TTC549 (cell line): ENCODE measurements around the gene CLSTN2.

ENCODE experiments used
- FAIRE-seq: peaks from 2 replicates; lab custom pipeline; 2012; peaks lifted over from hg19 to GRCh38; lab: Jason Lieb, UNC

The CLSTN2 gene

GRCh38 chr3:139944256-139944910 lies 9.4 kb downstream of the CLSTN2 start:
- no peak for FAIRE-seq

- FAIRE-seq: no peak
Measured at GRCh38 chr3:139945386-139945785, 10.4 kb downstream of the CLSTN2 start.

GRCh38 chr3:139945942-139946341 lies 11.0 kb downstream of the CLSTN2 start:
- FAIRE-seq: no peak

- no peak for FAIRE-seq
Measured at GRCh38 chr3:139948467-139948866, 13.5 kb downstream of the CLSTN2 start.

- FAIRE-seq: no peak
Measured at GRCh38 chr3:139948898-139949297, 13.9 kb downstream of the CLSTN2 start.

- FAIRE-seq: no peak
Measured at GRCh38 chr3:139953131-139953910, 18.3 kb downstream of the CLSTN2 start.

- no peak for FAIRE-seq
Measured at GRCh38 chr3:139954146-139954860, 19.3 kb downstream of the CLSTN2 start.

- no peak for FAIRE-seq
Measured at GRCh38 chr3:139957844-139958243, 22.9 kb downstream of the CLSTN2 start.

GRCh38 chr3:139969386-139969785 lies 34.4 kb downstream of the CLSTN2 start:
- FAIRE-seq: no peak

GRCh38 chr3:139970526-139970925 lies 35.5 kb downstream of the CLSTN2 start:
- FAIRE-seq: no peak

- FAIRE-seq: no peak
Measured at GRCh38 chr3:139974809-139975425, 39.9 kb downstream of the CLSTN2 start.

- no peak for FAIRE-seq
Measured at GRCh38 chr3:139975594-139976365, 40.8 kb downstream of the CLSTN2 start.

GRCh38 chr3:139978966-139979365 lies 44.0 kb downstream of the CLSTN2 start:
- FAIRE-seq: no peak

GRCh38 chr3:139979991-139980390 lies 45.0 kb downstream of the CLSTN2 start:
- no peak for FAIRE-seq

GRCh38 chr3:139982404-139982803 lies 47.4 kb downstream of the CLSTN2 start:
- no peak for FAIRE-seq

- no peak for FAIRE-seq
Measured at GRCh38 chr3:139985576-139985975, 50.6 kb downstream of the CLSTN2 start.

- FAIRE-seq: no peak
Measured at GRCh38 chr3:139987908-139988307, 52.9 kb downstream of the CLSTN2 start.

GRCh38 chr3:139988472-139989156 lies 53.6 kb downstream of the CLSTN2 start:
- FAIRE-seq: no peak

GRCh38 chr3:139994891-139995290 lies 59.9 kb downstream of the CLSTN2 start:
- FAIRE-seq: no peak

- no peak for FAIRE-seq
Measured at GRCh38 chr3:140004271-140004670, 69.3 kb downstream of the CLSTN2 start.

GRCh38 chr3:140006331-140006730 lies 71.3 kb downstream of the CLSTN2 start:
- no peak for FAIRE-seq
